HG03060 (cell line): ENCODE measurements around the gene ATRN.
A peak's percentile ranks its signal among the peaks of the same experiment; 100 is the strongest.

Experiments
- ATAC-seq: cut with Tn5 transposase; IDR thresholded peaks from one replicate; pipeline ENCODE4 v1.9.1; 2021; ENCODE audit warnings: low read depth, moderate number of reproducible peaks; ENCODE audit not compliant: unreplicated experiment

Gene ATRN

GRCh38 chr20:3652676-3653596 is 182.1 kb downstream of the ATRN start:
- no peak for ATAC-seq

- ATAC-seq: no peak
Observed at GRCh38 chr20:3653921-3654320, 183.1 kb downstream of the ATRN start.

GRCh38 chr20:3654326-3655130 is 183.7 kb downstream of the ATRN start:
- ATAC-seq: no peak

GRCh38 chr20:3655131-3655405 is 184.2 kb downstream of the ATRN start:
- ATAC-seq: no peak

- no peak for ATAC-seq
Observed at GRCh38 chr20:3658019-3658715, 187.3 kb downstream of the ATRN start.

- peak; percentile 79 for ATAC-seq
Observed at GRCh38 chr20:3658716-3659491, 188.1 kb downstream of the ATRN start.

- no peak for ATAC-seq
Observed at GRCh38 chr20:3659492-3660261, 188.9 kb downstream of the ATRN start.

GRCh38 chr20:3660262-3661059 is 189.6 kb downstream of the ATRN start:
- no peak for ATAC-seq

- no peak for ATAC-seq
Observed at GRCh38 chr20:3661060-3661813, 190.4 kb downstream of the ATRN start.

GRCh38 chr20:3661814-3662665 is 191.2 kb downstream of the ATRN start:
- ATAC-seq: no peak

- no peak for ATAC-seq
Observed at GRCh38 chr20:3663031-3663701, 192.3 kb downstream of the ATRN start, which contains the start of gene GFRA4. Gene GFRA4, minus strand, starts transcription at chr20:3663399. Its CDS starts 0 bp downstream, at chr20:3663399.

- no peak for ATAC-seq
Observed at GRCh38 chr20:3663858-3664257, 193.0 kb downstream of the ATRN start.

GRCh38 chr20:3667434-3668037 is 196.7 kb downstream of the ATRN start:
- ATAC-seq: no peak

GRCh38 chr20:3669710-3670367 is 199.0 kb downstream of the ATRN start:
- ATAC-seq: no peak

GRCh38 chr20:3670511-3670910 is 199.7 kb downstream of the ATRN start:
- no peak for ATAC-seq

GRCh38 chr20:3670945-3671344 is 200.1 kb downstream of the ATRN start:
- ATAC-seq: no peak
